CD4-positive, CD25-positive, alpha-beta regulatory T cell (primary cell): ENCODE data around the gene PYM1. TPM values are rescaled to one million over a fixed set of nuclear protein-coding genes. Genes with fewer than 3 reads are reported as not detected.
A peak's percentile ranks its signal among the peaks of the same experiment; 100 is the strongest.

ENCODE experiments used
- ATAC-seq, 2 donors: fragments of 150-1000 bp; cut with Tn5 transposase; one replicate each; pipeline ENCODE4 v1.10.0; 2021; ENCODE audit warnings: low read depth in 2 of 2, moderate number of reproducible peaks in 2 of 2, moderate library complexity in 1 of 2
- DNase-seq, 3 donors: peaks; one replicate each; pipeline versions ENCODE4 v3.0.0 to v3.0.0-alpha.2; 2012 to 2022; ENCODE audit warnings: mixed read lengths in 1 of 3
- H3K27ac ChIP-seq: one replicate; pipeline ENCODE4 v1.7.0; 2013; ENCODE audit warnings: mild to moderate bottlenecking, low read length; ENCODE audit not compliant: insufficient read depth, poor library complexity, severe bottlenecking
- H3K27me3 ChIP-seq: one replicate; pipeline ENCODE4 v1.7.0; 2013; ENCODE audit warnings: low read length; ENCODE audit not compliant: control insufficient read depth, insufficient read depth
- H3K36me3 ChIP-seq: one replicate; pipeline ENCODE4 v1.7.0; 2013; ENCODE audit warnings: mild to moderate bottlenecking, low read length, moderate library complexity; ENCODE audit not compliant: control insufficient read depth, insufficient read depth
- H3K4me1 ChIP-seq: 2 replicates; pipeline ENCODE4 v1.7.0; 2013; ENCODE audit warnings: mild to moderate bottlenecking, low read length; ENCODE audit not compliant: insufficient read depth, control insufficient read depth, poor library complexity, severe bottlenecking
- H3K4me3 ChIP-seq: one replicate; pipeline ENCODE4 v1.7.0; 2013; ENCODE audit warnings: low read depth, mild to moderate bottlenecking, low read length, moderate library complexity
- H3K9me3 ChIP-seq, 2 experiments: 1 replicate in 1 of 2; 2 replicates in 1 of 2; pipeline ENCODE4 v1.7.0; 2013; ENCODE audit warnings: low read length in 2 of 2, mild to moderate bottlenecking in 1 of 2, moderate library complexity in 1 of 2; ENCODE audit not compliant: control insufficient read depth in 2 of 2
- H3K27ac Mint-ChIP-seq, 3 donors: one replicate each; pipeline ENCODE4 v1.8.0; 2020 to 2022; ENCODE audit warnings: mild to moderate bottlenecking in 3 of 3, mixed read lengths in 3 of 3, moderate library complexity in 2 of 3
- H3K27me3 Mint-ChIP-seq: one replicate; pipeline ENCODE4 v1.8.0; 2022; ENCODE audit warnings: mild to moderate bottlenecking, mixed read lengths
- H3K36me3 Mint-ChIP-seq: one replicate; pipeline ENCODE4 v1.8.0; 2020; ENCODE audit warnings: mixed read lengths
- H3K4me1 Mint-ChIP-seq, 4 donors: one replicate each; pipeline ENCODE4 v1.8.0; 2020 to 2022; ENCODE audit warnings: mixed read lengths in 4 of 4, mild to moderate bottlenecking in 1 of 4
- H3K4me3 Mint-ChIP-seq, 4 donors: one replicate each; pipeline ENCODE4 v1.8.0; 2020 to 2022; ENCODE audit warnings: mild to moderate bottlenecking in 4 of 4, mixed read lengths in 4 of 4, moderate library complexity in 3 of 4
- H3K9me3 Mint-ChIP-seq, 7 donors: one replicate each; pipeline ENCODE4 v1.8.0; 2020 to 2022; ENCODE audit warnings: mixed read lengths in 7 of 7, mild to moderate bottlenecking in 3 of 7, moderate library complexity in 2 of 7
- polyA plus RNA-seq, 4 donors: library from polyadenylated mRNA; unstranded; fragments of 300-500 nt; fragmentation: Illumina TruSeq; gene quantifications; one replicate each; pipeline ENCODE4 v1.2.3, GENCODE V29; 2021
- total RNA-seq: library from RNA; stranded (reverse); gene quantifications from one replicate; pipeline ENCODE4 v1.2.3, GENCODE V29; 2022

The PYM1 gene
- total and polyA plus RNA-seq, 5 donors from 2014 or later, result 34.0 to 123 (median 110) TPM

DNA sequence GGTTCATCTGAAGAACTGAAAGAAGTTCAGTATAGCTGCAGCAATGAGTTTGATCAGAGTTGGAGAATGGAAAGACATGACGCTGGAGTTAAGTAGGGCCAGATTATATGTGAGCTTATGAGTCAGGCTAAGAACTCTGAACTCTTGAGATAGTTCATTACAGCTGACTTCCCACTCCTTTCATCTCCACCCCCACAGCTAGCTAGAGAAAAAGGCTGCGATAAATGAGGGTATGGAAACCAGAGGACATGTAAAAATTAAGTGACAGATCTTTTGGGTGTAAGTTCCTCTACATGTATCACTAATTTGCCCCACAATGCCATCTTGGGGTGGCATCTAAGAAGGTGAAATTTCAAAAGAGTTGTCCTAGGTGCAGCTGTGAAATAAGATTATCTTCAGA is 28.6 kb downstream of the PYM1 start:
- H3K27me3 Mint-ChIP-seq, result no peaks in the 10 kb centered on the region
- Histone ChIP-seq H3K4me3 (no peak overlapping the region), H3K4me1 (no peaks in the 10 kb centered on the region), H3K27ac (peak overlapping the region; percentile 33), H3K36me3 (peaks cover 22% of the 10 kb centered on the region), H3K9me3 (no peaks in the 10 kb centered on the region), H3K27me3 (no peaks in the 10 kb centered on the region)
- peaks cover 16% of the 10 kb centered on the region for H3K36me3 Mint-ChIP-seq
- H3K4me1 Mint-ChIP-seq, result peaks cover 0 to 18% (median 9%) of the 10 kb centered on the region in 4 donors
- H3K4me3 Mint-ChIP-seq, result peak overlapping the region in 1 of 4 donors; percentile 1
- peak in 2 of 3 donors; percentile 8 to 34 for DNase-seq
- ATAC-seq, result peak in 1 of 2 donors; percentile 37
- H3K9me3 Mint-ChIP-seq, result no peaks in the 10 kb centered on the region
- peak overlapping the region; percentile 77 to 85 (median 77) for H3K27ac Mint-ChIP-seq

DNA sequence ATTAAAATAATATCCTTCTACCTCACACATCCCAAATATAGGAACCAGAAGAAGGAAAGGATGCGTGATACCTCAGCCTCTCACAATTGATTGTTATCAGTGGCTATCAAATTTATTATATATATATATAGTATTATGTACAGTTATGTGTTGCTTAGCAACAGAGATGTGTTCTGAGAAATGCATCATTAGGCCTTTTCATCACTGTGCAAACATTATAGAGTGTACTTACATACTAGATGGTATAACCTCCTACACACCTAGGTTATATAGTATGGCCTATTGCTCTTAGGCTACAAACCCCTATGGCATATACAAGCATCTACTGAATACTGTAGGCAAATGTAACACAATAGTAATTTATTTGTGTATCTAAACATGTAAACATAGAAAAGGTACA is 34.0 kb downstream of the PYM1 start:
- Mint-ChIP-seq H3K9me3 (no peaks in the 10 kb centered on the region), H3K27me3 (no peaks in the 10 kb centered on the region), H3K4me1 (peaks cover 1 to 6% (median 3%) of the 10 kb centered on the region in 4 donors), H3K36me3 (no peaks in the 10 kb centered on the region), H3K4me3 (no peak overlapping the region), H3K27ac (no peak overlapping the region)
- Histone ChIP-seq H3K27ac (no peak overlapping the region), H3K4me3 (no peak overlapping the region), H3K4me1 (no peaks in the 10 kb centered on the region), H3K36me3 (no peaks in the 10 kb centered on the region), H3K27me3 (no peaks in the 10 kb centered on the region), H3K9me3 (no peaks in the 10 kb centered on the region)
- DNase-seq (no peak), ATAC-seq (no peak)

DNA sequence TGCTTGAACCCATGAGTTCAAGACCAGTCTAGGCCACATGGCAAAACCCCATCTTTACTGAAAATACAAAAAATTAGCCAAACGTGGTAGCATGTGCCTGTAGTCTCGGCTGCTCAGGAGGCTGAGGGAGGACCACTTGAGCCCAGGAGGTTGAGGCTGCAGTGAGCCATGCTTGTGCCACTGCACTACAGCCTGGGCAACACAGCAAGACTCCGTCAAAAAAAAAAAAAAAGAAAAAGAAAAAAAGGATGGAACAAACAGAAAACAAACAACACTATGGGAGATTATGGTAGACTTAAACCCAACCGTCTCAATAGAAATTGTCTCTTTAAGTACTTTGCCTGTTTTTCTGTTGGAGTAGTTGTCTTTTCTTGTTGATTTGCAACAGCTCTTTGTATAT is 36.4 kb downstream of the PYM1 start:
- ATAC-seq, result no peak
- no peak overlapping the region for H3K4me3 Mint-ChIP-seq
- H3K36me3 Mint-ChIP-seq, result no peaks in the 10 kb centered on the region
- Histone ChIP-seq H3K27ac (no peak overlapping the region), H3K36me3 (no peaks in the 10 kb centered on the region), H3K4me3 (no peak overlapping the region), H3K4me1 (no peaks in the 10 kb centered on the region), H3K9me3 (no peaks in the 10 kb centered on the region), H3K27me3 (no peaks in the 10 kb centered on the region)
- H3K9me3 Mint-ChIP-seq, result no peaks in the 10 kb centered on the region
- DNase-seq, result no peak
- peaks cover 0 to 6% (median 0%) of the 10 kb centered on the region in 4 donors for H3K4me1 Mint-ChIP-seq
- no peak overlapping the region for H3K27ac Mint-ChIP-seq
- no peaks in the 10 kb centered on the region for H3K27me3 Mint-ChIP-seq

DNA sequence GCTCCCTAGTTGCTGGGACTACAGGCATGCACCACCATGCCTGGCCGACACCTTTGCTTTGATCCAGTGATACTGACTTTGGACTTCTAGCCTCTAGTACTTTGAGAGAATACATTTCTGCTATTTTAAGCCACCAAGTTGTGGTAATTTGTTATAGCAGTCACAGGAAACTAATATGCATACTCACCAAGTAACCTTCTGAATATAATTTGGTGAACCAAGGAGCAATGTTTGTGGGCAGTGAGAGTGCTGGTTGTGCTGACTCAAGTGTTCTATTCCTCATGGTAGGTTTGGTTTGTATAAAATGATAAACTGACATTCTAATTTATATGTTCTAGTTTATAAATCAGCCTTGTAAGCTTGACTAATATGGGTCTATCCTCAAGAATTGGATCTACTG is 42.6 kb downstream of the PYM1 start:
- no peak overlapping the region for H3K27ac ChIP-seq

DNA sequence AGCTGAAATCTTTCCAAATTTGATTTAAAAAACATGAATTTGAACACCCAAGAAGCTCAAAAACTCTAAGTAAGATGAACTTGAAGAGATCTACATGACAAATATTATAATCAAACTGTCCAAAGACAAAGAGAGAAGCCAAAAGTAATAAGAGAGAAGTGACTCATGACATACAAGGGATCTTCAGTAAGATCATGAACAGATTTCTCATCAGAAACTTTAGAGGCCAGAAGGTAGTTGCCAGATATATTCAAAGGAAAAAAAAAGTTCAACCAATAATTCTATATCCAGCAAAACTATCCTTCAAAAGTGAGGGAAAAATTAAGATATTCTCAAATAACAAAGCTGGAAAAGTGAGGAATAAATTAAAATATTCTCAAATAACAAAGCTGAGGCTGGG is 49.9 kb downstream of the PYM1 start:
- H3K27me3 Mint-ChIP-seq, result no peaks in the 10 kb centered on the region
- Histone ChIP-seq H3K27me3 (no peaks in the 10 kb centered on the region), H3K4me1 (no peaks in the 10 kb centered on the region), H3K9me3 (peaks cover 0 to 8% of the 10 kb centered on the region in 2 experiments), H3K4me3 (no peak overlapping the region), H3K36me3 (no peaks in the 10 kb centered on the region), H3K27ac (no peak overlapping the region)
- H3K27ac Mint-ChIP-seq, result no peak overlapping the region
- peaks cover 1 to 10% (median 7%) of the 10 kb centered on the region in 7 donors for H3K9me3 Mint-ChIP-seq
- no peak for ATAC-seq
- no peak for DNase-seq
- no peak overlapping the region for H3K4me3 Mint-ChIP-seq
- H3K4me1 Mint-ChIP-seq, result peaks cover 4 to 10% (median 6%) of the 10 kb centered on the region in 4 donors
- peaks cover 8% of the 10 kb centered on the region for H3K36me3 Mint-ChIP-seq

More for the DNA sequence above, 42.6 kb downstream of the PYM1 start:
- H3K27me3 Mint-ChIP-seq, result no peaks in the 10 kb centered on the region
- no peak for ATAC-seq
- no peaks in the 10 kb centered on the region for H3K36me3 ChIP-seq
- no peaks in the 10 kb centered on the region for H3K4me1 ChIP-seq
- peak overlapping the region in 1 of 3 donors; percentile 52 for H3K27ac Mint-ChIP-seq
- peaks cover 3% of the 10 kb centered on the region for H3K36me3 Mint-ChIP-seq
- H3K4me3 ChIP-seq, result no peak overlapping the region
- peaks cover 0 to 16% (median 11%) of the 10 kb centered on the region in 4 donors for H3K4me1 Mint-ChIP-seq
- H3K27me3 ChIP-seq, result no peaks in the 10 kb centered on the region
- H3K9me3 Mint-ChIP-seq, result no peaks in the 10 kb centered on the region
- no peak overlapping the region for H3K4me3 Mint-ChIP-seq
- no peaks in the 10 kb centered on the region for H3K9me3 ChIP-seq
- peak in 1 of 3 donors; percentile 16 for DNase-seq

DNA sequence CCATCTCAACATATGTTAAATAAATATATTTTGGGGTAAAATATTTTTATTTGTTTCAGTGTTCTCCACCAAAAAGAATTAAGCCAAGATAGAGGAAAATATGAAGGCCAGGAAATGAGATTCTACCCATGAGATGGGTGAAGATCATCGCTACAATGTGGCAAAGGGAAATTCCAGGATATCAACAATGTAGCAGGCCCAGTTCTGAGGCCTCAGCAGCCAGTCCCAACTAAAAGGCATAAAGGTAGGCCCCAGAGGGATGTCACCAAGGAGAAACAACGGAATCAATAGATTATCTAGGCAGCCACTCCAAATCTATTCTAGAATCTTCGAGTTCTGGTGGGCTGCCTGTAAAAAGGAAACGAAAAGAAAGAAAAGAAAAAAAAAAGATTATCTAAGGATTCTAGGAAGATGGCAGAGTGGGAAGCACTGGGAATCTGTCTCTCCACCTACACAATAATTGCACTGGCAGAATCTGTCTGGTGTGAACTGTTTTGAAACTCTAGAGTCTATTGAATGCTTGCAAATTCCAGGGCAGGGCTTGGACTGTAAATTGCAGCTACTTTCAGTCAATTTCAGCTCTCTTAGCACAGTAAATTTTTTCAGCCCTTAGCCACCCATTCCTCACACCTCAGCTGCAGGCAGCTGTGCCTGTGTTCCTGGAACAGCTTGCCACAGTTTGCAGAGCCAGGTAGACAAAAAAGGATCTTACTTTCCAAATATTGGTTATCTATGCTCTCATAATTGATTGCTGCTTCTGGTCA is 51.8 kb downstream of the PYM1 start:
- DNase-seq (no peak), ATAC-seq (no peak)
- Histone ChIP-seq H3K27ac (no peak overlapping the region), H3K27me3 (no peaks in the 10 kb centered on the region), H3K9me3 (peaks cover 0 to 8% of the 10 kb centered on the region in 2 experiments), H3K4me1 (no peaks in the 10 kb centered on the region), H3K36me3 (no peaks in the 10 kb centered on the region), H3K4me3 (no peak overlapping the region)
- Mint-ChIP-seq H3K4me1 (peaks cover 1 to 6% (median 4%) of the 10 kb centered on the region in 4 donors), H3K9me3 (peaks cover 1 to 10% (median 7%) of the 10 kb centered on the region in 7 donors), H3K36me3 (peaks cover 8% of the 10 kb centered on the region), H3K4me3 (no peak overlapping the region), H3K27ac (no peak overlapping the region), H3K27me3 (no peaks in the 10 kb centered on the region)

DNA sequence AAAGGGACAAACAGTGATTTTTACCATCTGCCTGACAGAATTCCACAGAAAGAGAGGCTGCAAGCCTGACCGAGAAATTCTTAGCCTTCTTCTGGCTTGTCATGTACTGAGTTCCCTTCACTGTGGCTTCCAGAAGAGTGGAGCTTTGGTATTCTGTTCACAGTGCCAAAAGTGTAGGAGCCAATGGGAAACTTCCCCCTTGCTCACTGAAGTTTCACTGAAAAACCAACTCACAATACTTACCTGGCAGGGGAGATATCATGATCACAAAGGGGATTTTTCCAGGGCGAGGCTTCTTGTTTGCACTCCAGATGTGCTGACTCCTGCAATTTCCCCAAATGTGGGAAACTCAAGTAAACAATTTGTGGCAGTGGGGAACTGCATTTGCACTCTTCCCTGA is 53.3 kb downstream of the PYM1 start:
- no peak for DNase-seq
- Histone ChIP-seq H3K27ac (no peak overlapping the region), H3K4me1 (no peaks in the 10 kb centered on the region), H3K4me3 (no peak overlapping the region), H3K27me3 (no peaks in the 10 kb centered on the region), H3K9me3 (peaks cover 0 to 8% of the 10 kb centered on the region in 2 experiments), H3K36me3 (no peaks in the 10 kb centered on the region)
- no peaks in the 10 kb centered on the region for H3K27me3 Mint-ChIP-seq
- no peak overlapping the region for H3K27ac Mint-ChIP-seq
- no peak overlapping the region for H3K4me3 Mint-ChIP-seq
- peaks cover 1 to 10% (median 7%) of the 10 kb centered on the region in 7 donors for H3K9me3 Mint-ChIP-seq
- peaks cover 0 to 6% (median 0%) of the 10 kb centered on the region in 4 donors for H3K4me1 Mint-ChIP-seq
- H3K36me3 Mint-ChIP-seq, result peaks cover 8% of the 10 kb centered on the region
- ATAC-seq, result no peak
